ENCODE data around the gene TASL.
A peak's percentile ranks its signal among the peaks of the same experiment; 100 is the strongest.
"Not testable (repeated sequence)": the region's sequence is repeated elsewhere in the genome, so short reads cannot be mapped to it uniquely, and the experiment has no call there.

Gene TASL, protein sequence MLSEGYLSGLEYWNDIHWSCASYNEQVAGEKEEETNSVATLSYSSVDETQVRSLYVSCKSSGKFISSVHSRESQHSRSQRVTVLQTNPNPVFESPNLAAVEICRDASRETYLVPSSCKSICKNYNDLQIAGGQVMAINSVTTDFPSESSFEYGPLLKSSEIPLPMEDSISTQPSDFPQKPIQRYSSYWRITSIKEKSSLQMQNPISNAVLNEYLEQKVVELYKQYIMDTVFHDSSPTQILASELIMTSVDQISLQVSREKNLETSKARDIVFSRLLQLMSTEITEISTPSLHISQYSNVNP
- 0.60 to 4.9 reads per million in 2 experiments for total RNA-seq

DNA sequence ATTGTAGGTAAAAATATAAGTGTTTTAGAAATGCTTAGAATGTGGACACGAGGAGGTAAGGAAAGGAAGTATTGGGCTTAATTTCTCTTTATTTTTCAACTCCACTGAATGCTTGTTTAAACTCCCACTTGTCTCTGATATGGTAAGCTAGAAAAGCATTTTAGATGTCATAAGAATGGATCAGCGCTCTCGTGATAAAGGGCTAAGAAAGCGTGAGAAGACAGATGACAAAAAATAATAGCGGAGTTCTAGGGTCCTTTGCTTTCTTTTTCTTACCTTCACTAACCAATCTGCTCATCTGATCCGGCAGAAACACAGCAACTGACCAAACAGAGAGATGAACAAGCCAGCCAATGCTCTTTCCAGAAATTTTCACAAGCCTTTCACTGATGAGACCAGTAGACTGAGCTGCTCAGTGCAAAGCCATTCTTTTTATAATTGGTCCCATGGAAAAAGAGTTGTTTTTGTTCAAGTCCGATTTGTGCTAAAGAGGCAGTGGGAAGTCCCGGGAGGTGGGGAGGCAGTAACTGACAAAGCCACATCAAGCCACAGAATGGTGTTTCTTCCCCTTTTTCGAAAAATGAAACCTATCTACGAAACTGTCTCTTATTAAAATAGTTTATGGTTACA lies at the start of gene TASL:
TASL (minus strand) TSS at position 405 of the 630 bp plus-strand sequence. CDS start 17,411 bp downstream, outside the sequence.
- DNase-seq (ENCODE audit: low read depth): no peak

DNA sequence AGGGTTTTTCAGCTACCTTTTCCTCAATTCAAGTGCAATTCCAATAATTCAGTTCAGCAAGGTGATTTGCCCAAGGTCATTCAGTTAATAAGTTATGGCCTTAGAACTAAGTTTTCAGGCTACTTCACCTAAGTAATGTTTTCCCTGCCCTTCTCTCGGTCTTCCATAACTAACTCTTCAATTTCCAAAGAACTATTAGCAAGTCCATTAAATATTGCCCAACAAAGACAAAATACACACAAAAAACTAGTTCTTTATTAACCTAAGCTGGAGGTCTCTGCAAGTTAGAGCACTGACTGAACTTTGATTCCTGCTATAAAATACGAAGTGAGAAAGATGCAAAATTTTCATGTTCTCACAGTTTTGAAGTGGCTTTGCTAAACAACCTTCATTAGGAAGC lies 48.8 kb upstream of the TASL start:
- no peak for DNase-seq (ENCODE audit: low read depth)

DNA sequence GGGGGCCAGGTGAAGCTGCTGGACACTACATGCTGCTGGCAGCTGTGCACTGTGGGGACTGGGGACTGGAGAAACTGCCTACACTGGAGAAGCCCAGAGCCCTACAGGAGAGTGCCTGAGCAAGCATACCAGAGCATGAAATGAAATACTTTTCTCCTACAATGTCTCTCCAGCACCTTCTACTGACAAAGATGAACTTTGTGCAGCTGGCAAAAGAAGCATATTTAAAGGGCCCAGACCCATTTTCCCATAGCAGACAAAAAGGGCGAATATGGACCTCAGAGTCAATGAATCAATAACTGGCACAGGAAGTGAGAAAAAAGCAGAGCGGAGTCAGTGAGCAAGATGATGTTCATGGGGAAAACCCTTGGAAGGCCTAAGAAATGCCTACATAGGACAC lies 44.8 kb upstream of the TASL start:
- no peak for DNase-seq (ENCODE audit: low read depth)

DNA sequence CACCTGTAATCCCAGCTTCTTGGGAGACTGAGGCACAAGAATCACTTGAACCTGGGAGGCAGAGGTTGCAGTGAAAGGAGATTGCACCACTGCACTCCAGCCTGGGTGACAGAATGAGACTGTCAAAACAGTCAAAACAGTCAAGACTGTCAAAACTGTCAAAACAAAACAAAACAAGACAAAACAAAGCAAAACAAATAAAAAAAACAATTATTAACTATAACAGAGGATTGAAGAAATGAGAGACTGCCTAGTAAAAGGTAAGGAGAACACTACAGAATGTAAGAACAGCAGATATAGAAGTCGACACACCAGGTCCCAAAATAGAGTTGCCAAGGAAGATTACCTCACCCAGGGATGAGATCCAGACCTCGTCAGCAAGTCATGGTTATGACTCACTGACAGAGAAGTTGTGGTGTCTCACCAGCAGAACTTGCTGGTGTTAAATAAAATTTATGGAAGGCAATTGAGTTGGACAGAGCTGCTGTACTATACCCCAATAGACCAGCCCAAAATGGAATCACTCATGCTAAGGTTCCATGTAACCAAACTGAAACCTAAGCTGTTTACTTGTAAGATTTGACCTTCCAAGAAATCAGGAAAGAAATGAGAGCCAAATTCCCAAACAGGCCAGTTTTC lies 43.5 kb upstream of the TASL start:
- no peak for DNase-seq (ENCODE audit: low read depth)

DNA sequence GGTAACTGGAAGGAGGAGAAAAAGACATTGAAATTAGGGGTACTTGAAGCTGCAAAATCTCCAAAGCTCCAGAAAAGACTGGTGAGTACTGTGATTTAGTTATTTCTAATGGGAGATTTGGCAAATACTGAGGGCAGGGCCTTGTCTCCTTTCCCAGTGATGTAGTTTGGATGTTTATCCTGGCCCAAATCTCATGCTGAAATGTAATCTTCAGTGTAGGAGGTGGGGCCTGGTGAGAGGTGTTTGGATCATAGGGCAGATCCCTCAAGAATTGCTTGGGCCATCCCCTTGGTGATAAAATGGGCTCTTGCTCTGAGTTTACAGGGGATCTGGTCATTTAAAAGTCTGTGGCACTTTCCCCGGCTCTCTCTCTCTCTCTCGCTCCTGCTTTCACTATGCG lies 42.6 kb upstream of the TASL start:
- DNase-seq (ENCODE audit: low read depth): no peak

DNA sequence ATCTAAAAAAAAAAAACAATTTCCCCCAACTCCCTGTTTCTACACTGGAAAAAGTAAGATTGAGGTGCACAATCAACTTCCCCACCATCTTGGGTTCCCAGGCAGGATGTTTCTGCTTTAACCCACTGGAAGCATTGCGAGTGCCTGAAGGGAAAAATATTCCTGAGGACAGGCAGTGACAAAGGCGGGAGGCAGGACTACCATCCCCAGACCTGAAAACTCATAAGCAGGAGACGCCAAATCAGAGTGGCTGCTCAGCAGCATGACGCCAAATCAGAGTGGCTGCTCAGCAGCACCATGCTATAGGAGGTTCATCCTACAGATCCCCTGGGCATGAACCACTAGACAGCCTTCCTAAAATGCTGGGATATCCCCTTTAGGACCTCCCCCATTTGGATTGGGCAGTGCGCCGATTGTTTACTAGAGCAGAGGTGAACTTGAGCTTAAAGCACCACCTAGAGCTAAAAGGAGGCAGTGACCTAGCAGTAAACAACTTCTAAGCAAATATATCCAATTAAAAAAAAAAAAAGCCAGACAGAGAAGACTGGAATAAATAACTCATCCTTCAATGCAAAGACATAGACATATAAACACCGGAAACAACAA lies 40.7 kb upstream of the TASL start:
- DNase-seq (ENCODE audit: low read depth): no peak

DNA sequence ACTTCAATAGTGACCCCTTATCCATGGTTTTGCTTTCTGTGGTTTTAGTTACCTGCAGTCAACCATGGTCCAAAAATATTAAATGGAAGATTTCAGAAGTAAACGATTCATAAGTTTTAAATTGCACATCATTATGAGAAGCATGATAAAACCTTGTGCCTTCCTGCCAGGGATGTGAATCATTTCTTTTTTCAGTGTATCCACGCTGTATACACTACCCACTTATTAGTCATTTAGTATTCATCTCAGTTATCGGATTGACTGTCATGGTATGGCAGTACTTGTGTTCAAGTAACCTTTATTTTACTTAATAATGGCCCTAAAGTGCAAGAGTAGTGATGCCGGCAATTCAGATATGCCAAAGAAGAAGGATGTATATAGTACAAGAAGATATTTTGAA lies 37.7 kb upstream of the TASL start:
- no peak for DNase-seq (ENCODE audit: low read depth)

DNA sequence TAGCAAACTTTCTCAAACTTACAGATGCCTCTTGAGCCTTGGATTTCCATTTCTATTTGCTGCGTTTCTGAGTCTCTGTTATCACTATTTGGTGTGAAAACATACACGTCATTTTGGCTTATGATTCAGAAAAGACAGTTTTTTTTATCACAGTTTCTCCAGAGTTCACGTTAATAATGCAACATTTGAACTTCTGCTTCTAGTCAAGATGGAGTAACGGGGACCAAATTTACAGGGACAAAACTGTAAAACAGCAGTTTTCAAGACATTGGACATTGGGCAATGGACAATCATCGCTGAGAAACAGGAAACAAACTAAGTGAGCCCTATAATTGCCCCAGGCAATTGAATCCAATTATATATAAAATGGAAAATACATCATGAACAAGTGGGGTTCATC lies 36.2 kb upstream of the TASL start:
- DNase-seq (ENCODE audit: low read depth): no peak

DNA sequence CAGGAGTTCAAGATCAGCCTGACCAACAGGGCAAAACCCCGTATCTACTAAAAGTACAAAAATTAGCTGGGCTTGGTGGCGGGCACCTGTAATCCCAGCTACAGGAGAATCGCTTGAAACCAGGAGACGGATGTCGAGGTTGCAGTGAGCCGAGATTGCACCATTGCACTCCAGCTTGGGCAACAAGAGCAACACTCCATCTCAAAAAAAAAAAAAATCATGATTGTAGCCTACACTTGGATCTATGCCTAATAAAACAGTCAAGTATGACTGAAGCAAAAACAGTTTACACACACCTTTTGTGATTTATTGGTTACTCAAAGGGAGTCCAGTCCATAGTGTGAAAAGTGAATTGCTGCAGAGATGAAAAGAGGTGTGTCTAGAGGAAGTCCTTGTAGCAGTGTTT lies 34.7 kb upstream of the TASL start:
- no peak for DNase-seq (ENCODE audit: low read depth)

DNA sequence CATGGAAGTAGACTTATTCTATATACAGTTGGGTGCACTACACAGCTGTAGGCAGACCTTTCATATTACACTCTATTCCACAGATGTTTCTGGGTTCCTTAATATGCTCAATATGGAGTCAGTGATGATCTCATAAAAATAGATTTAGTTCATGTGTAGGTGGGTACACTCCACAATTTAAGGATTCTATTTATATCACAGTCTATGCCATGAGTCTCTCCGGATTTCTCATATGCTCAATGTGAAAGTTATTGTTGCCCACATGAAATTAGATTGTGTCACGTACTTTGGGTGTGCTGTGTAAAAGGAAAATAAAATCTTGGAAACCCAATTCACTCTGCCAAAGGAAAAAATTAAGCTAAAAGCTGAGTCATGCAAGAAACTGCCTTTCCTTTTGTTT lies 32.5 kb upstream of the TASL start:
- no peak for DNase-seq (ENCODE audit: low read depth)

DNA sequence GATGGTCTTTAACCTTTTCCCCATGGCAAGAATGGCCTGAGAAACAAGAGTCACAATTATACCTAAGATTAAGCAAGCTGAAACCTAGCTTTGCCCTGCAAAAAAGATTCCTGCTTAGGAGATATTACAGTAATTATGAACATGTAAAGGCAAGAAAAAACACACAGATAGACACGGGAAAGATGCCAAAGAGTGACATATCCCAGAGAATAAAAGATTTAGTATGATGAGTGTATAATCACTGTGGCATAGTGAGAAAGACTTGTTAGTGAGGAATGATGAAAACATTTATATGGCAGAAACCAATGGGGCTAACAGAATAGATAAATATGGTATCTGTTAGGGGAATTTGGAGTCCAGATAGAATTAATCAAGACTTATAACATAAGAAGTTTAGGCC lies 29.6 kb upstream of the TASL start:
- DNase-seq (ENCODE audit: low read depth): no peak

DNA sequence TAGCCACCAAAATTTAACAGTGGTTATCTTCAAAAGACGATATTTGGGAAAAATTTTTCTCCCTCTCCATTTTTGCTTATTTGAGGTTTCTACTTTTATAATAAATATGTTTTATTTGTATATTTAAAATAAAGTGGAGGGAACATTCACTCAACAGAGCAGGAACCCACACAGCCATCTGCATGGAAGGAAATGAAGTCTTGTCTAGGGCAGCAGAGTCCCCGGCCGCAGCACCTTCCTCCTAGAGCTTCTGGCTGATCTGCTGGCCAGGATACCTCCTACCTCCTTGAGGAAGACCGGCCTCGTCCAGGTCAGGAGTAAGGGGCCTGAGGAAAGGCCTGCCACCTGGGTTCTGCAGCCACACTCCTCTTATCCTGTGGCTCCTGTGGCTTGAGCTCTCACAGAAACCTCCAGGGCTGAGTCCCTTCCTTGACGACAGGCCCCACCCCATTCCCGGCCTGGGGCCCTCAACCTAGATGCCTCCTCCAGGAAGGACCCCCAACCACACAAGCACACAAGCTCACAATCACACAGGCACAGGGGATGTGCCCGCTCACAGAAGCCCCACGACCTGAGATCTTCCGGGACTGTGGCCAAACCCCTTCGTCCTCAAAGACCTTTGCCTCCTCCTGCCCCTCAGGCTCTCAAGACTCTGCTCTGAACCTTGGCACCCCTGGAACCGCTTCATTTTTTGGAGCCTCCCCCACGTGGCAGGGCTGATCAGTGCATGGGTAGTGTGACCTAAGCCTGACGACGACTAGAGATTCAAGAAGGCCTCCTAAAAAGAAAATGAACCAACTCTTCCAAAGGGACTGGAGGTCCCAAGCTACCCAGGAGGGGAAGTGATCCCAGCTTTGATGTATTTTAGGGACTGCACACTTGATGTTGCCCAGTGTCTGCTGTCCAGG lies 23.0 kb upstream of the TASL start:
- not testable (repeated sequence) for DNase-seq (ENCODE audit: low read depth)

DNA sequence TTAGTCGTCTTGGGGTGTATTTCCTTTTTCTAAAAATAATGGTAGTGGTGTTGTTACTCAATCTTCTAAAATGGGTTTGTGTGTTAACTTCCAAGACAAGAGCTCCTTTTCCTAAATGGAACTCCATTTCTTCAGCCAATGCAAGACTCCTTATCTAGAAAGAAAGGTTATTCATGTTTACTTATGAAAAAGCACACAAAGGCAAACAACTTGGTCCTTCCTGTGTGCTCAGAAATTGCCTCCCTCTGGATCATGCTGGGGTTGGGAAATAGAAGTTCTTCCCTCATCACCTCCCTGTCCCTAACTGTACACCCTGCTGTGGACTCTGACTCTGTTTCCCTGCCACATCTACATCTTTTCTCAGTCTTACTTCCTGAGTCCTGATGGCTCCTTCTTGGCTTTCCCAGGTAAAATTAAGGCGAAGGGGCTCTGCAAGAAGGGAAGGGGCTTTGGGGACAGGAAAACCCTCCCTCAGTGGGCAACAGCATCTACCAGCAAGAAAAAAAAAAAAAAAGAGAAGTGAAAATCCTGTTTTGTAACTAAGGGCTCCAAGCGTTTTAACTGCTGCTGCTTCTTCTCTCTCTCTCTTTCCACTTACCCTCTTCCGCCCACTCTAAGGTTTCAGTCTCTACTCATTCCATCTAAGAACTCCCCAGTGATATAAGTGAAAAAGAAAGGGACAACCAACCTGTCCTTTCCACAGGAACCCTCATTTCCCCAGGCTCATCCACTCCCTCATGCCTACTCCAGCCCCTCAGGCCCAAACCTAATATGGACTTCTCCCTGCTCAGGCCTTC lies 19.8 kb upstream of the TASL start:
- no peak for DNase-seq (ENCODE audit: low read depth)

DNA sequence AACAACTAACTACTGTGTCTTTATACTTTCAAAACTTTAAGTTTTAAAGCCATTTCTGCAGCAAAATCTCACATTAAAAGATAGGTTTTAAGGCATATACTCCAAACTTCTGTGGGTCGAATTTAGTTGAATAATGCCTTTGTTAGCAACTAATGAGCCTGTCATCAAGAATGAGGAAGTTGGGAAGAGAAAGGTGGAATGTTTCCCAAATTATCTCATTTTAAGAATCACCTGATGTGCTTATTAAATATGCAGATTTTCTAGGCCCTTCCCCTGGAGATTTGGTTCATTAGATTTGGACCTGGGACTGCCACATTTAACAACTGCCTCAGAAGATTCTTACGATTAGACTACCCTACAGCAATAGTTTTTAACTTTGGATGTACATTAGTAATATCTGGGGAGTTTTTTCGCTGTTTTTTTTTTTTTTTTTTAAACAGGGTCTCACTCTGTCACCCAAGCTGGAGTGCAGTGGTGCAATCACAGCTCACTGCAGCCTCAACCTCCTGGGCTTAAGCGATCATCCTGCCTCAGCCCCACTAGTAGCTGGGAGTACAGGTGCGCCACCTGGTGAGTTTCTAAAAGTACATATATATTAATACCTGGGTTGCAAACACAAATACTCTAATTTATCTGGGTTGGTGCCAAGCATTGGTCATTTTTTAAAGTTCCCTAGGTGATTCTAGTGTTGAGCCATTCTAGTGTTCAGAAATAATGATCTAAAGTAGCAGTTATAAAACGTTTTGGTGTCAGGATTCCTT lies 16.1 kb upstream of the TASL start:
- peak; percentile 1 for DNase-seq (ENCODE audit: low read depth)

DNA sequence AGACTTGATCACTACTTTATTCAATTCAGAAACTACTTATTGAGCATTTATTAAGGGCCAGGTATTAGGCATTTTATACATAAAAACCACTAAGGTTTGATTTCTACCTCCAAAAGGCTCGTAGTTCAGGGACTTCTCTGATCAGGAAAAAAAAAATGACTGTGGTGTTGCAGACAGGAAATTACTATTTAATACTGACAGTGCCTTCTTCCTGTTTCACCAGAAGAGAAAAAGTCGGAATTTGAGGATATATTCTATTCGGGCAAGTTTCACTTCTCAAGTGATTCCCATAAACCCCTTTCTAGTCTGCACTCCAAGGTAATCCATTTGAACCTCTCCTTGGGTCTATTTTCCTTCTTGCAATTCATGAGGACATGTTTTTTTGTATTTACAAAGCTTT lies 15.3 kb upstream of the TASL start:
- DNase-seq (ENCODE audit: low read depth): no peak

DNA sequence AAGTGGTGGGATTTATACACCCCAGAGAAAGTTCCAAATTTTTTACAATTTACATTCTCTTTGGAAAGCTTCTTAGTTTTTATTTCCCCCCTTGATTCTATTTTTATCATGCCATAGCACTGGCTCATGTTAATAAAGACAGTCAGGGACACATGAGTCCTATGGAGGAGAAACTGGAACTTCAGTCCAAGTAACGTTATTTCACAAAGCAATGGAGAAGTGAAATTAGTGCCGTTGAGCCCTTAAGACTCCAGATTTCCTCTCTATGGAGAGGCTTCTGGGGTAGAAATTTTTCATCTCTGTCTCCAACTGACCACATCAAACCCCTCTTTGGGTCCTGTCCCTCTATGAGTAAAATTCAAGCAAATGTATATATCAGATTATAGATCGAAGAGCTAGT lies 12.8 kb upstream of the TASL start:
- no peak for DNase-seq (ENCODE audit: low read depth)

DNA sequence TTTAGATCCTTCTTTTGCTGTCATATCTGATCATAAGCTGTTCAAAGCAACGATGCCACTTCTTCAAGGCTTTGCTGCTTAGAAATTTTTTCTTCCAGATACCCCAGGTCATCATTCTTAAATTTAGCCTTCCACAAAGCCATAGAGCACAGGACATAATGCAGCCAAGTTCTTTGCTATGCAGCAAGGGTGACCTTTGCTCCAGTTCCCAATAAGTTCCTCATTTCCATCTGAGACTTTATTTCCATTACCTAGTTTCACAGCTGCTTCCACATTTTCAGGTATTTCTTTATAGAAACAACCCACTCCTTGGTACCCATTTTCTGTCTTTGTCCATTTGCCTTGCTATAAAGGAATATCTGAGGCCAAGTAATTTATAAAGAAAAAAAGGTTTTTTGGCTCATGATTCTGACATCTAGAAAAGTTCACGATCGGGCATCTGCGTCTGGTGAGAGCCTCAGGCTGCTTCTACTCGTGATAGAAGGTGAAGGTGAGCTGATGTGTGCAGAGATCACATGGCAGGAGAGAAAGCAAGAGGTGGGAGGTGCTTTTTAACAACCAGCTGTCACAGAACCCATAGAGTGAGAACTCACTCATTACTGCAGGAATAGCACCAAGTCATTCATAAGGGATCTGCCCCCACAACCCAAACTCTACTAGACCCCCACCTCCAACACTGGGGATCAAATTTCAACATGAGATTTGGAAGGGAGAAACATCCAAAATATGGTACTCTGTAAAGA lies 11.8 kb upstream of the TASL start:
- DNase-seq (ENCODE audit: low read depth): no peak

DNA sequence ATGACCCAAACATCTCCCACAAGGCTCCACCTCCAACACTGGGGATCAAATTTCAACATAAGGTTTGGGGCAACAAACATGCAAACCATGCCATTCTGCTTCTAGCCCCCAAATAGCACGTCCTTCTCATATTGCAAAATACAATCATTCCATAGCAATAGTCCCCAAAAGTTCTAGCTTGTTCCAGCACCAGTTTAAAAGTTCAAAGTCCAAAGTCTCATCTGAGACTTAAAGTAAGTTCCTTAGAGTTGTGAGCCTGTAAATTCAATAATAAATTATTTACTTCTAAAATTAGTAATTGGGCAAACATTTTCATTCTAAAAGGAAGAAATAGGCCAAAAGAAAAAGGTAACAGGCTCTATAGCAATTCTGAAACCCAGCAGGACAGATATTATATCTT lies 8.9 kb upstream of the TASL start:
- no peak for DNase-seq (ENCODE audit: low read depth)

DNA sequence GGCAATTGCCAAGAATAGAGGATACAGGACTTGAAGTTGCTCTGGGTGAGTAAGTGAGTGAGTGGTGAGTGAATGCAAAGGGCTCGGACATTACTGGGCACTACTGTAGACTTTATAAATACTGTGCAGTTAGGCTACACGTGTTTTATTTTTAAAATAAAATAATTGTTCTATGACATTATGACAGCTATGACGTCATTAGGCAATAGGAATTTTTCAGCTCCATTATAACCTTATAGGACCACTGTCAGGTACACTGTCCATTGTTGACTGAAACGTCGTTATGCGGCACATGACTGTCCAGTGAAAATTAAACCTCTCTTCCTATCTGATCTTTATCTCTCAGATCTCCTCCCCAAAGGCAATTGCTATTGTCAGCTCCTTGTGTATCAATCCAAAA lies 5.1 kb upstream of the TASL start:
- no peak for DNase-seq (ENCODE audit: low read depth)

DNA sequence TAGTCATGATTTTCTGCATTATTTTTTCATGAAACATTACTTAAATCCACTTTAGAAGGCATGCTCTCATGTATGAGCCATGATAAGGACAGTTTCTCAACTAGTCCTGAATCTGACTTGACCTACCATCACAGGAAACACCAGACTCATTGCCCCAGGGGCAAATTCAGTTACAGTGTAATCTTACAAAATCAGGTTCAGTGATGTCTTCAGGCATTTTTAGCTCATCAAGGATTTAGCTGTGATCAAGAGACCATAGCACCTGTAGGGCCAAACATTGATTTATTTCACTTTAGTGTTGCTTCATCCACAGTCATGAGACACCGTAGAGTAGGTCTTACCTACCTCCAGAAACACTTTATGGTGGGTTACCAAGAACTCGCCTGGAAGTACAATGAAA lies 3.1 kb upstream of the TASL start:
- DNase-seq (ENCODE audit: low read depth): no peak
